ENCODE results near the gene NGDN.

- TF ChIP-seq CTCF (IDR thresholded peaks at IDR 0.05): no peak
- no peak for TF ChIP-seq REST (IDR thresholded peaks at IDR 0.05; ENCODE audit: insufficient read depth in 1 of 2, low read depth in 2 of 2, low read length in 1 of 2)
- no peak for TF ChIP-seq POLR2AphosphoS5 (IDR thresholded peaks at IDR 0.05; ENCODE audit: low read depth, low read length)
- no peak for TF ChIP-seq SIN3A (IDR thresholded peaks at IDR 0.05; ENCODE audit: borderline replicate concordance, insufficient read depth, low read depth, low read length)
- no peak for TF ChIP-seq TCF7L2 (IDR thresholded peaks at IDR 0.05; ENCODE audit: low read depth, low read length)
Measured at GRCh38 chr14:23425169-23425568, 44.3 kb upstream of the NGDN start.

All from Panc1 (cell line).